OCI-LY1 (cell line): ENCODE results near the gene HFE.

Experiments used
- H2AFZ ChIP-seq: fragments of 200-600 bp; sonication (generic), shearing (Covaris generic); 2 replicates; pipeline ENCODE4 v1.6.0; 2014; ENCODE audit warnings: antibody characterized with exemption, mild to moderate bottlenecking, low read length
- H3F3A ChIP-seq: fragments of 200-600 bp; sonication (generic), shearing (Covaris generic); 2 replicates; pipeline ENCODE4 v1.6.0; 2014; ENCODE audit warnings: mild to moderate bottlenecking, antibody characterized with exemption, low read length, moderate library complexity; ENCODE audit not compliant: insufficient read depth
- H3K27ac ChIP-seq: fragments of 200-600 bp; sonication (generic); 2 replicates; pipeline ENCODE4 v1.5.1; 2014; ENCODE audit warnings: low read length, mixed run types, mild to moderate bottlenecking, low read depth; ENCODE audit not compliant: poor library complexity, severe bottlenecking
- H3K27me3 ChIP-seq: fragments of 200-600 bp; sonication (generic); 2 replicates; pipeline ENCODE4 v1.6.0; 2014; ENCODE audit warnings: antibody characterized with exemption, mild to moderate bottlenecking, low read length, moderate library complexity; ENCODE audit not compliant: insufficient read depth
- H3K36me3 ChIP-seq: fragments of 200-600 bp; sonication (generic); 2 replicates; pipeline ENCODE4 v1.6.1; 2014; ENCODE audit warnings: mild to moderate bottlenecking, antibody characterized with exemption, low read length, moderate library complexity, mixed read lengths; ENCODE audit not compliant: insufficient read depth
- H3K4me1 ChIP-seq: fragments of 200-600 bp; sonication (generic); 2 replicates; pipeline ENCODE4 v1.5.1; 2014; ENCODE audit warnings: mild to moderate bottlenecking, low read length, moderate library complexity; ENCODE audit not compliant: insufficient read depth, severe bottlenecking
- H3K4me2 ChIP-seq: fragments of 200-600 bp; sonication (generic), shearing (Covaris generic); 2 replicates; pipeline ENCODE4 v1.6.1; 2014; ENCODE audit warnings: low read length
- H3K4me3 ChIP-seq: fragments of 200-600 bp; sonication (generic); 2 replicates; pipeline ENCODE4 v1.5.1; 2014; ENCODE audit warnings: low read length, low read depth, mild to moderate bottlenecking, mixed read lengths; ENCODE audit not compliant: poor library complexity, severe bottlenecking
- H3K79me2 ChIP-seq: fragments of 200-600 bp; shearing (Covaris generic); 2 replicates; pipeline ENCODE4 v1.6.1; 2016; ENCODE audit warnings: mixed run types, low read length, mixed read lengths; ENCODE audit not compliant: insufficient read depth
- H3K9ac ChIP-seq: fragments of 200-600 bp; sonication (generic), shearing (Covaris generic); 2 replicates; pipeline ENCODE4 v1.6.1; 2014; ENCODE audit warnings: mild to moderate bottlenecking, low read length, mixed read lengths
- H3K9me2 ChIP-seq: fragments of 200-600 bp; sonication (generic), shearing (Covaris generic); 2 replicates; pipeline ENCODE4 v1.6.1; 2014; ENCODE audit warnings: low read depth, mild to moderate bottlenecking, low read length, mixed read lengths
- H3K9me3 ChIP-seq: fragments of 200-600 bp; shearing (Covaris generic); 2 replicates; pipeline ENCODE4 v1.6.1; 2014; ENCODE audit warnings: low read length, mixed read lengths
- H4K20me1 ChIP-seq: fragments of 200-600 bp; sonication (generic), shearing (Covaris generic); 2 replicates; pipeline ENCODE4 v1.6.0; 2016; ENCODE audit warnings: mild to moderate bottlenecking, low read length; ENCODE audit not compliant: insufficient read depth
- EZH2 ChIP-seq: fragments of 200-600 bp; sonication (generic), shearing (Covaris generic); IDR thresholded peaks from 2 replicates; pipeline ENCODE4 v1.8.0; 2017; ENCODE audit warnings: borderline replicate concordance, mixed run types, mild to moderate bottlenecking, antibody characterized with exemption, low read length, moderate library complexity, mixed read lengths
- TF ChIP-seq, protein P1 (sequence below): fragments of 200-600 bp; sonication (generic), shearing (Covaris generic); IDR thresholded peaks from 2 replicates; pipeline ENCODE4 v1.5.1; 2017; ENCODE audit warnings: mild to moderate bottlenecking, antibody characterized with exemption, low read length, moderate library complexity, mixed read lengths

Gene HFE

DNA sequence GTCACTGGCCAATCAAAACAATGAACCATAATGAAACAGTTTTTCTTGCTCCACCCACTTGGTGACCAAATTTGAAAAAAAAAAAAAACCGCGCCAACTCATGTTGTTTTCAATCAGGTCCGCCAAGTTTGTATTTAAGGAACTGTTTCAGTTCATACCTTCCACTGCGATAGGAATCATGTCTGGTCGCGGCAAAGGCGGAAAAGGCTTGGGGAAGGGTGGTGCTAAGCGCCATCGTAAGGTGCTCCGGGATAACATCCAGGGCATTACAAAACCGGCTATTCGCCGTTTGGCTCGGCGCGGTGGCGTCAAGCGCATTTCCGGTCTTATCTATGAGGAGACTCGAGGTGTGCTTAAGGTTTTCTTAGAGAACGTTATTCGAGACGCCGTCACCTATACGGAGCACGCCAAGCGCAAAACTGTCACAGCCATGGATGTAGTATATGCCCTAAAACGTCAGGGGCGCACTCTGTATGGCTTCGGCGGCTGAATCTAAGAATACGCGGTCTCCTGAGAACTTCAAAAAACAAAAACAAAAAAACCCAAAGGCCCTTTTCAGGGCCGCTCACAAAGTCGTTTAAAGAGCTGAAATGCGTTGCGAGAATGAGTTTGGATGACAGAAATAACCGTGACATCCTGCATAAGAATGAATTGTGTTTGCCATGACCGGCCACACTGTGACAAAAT lies 16.7 kb downstream of the HFE start:
- Histone ChIP-seq H3K79me2 (no peaks in the 10 kb centered on the region), H3K4me1 (peaks cover 23% of the 10 kb centered on the region), H3K9me2 (no peaks in the 10 kb centered on the region), H3F3A (0 out of 2 replicates have a peak, but pooled peaks cover 3% of the 10 kb centered on the region), H2AFZ (no peak overlapping the region), H3K4me2 (peak overlapping the region; percentile 64), H3K27ac (peak overlapping the region; percentile 96), H3K9me3 (0 out of 2 replicates have a peak, but pooled peaks cover 6% of the 10 kb centered on the region), H4K20me1 (no peaks in the 10 kb centered on the region), H3K27me3 (no peaks in the 10 kb centered on the region), H3K36me3 (no peaks in the 10 kb centered on the region), H3K4me3 (peak overlapping the region; percentile 61), H3K9ac (peak overlapping the region; percentile 79)
- TF ChIP-seq EZH2 = no peak
- TF ChIP-seq, protein P1, sequence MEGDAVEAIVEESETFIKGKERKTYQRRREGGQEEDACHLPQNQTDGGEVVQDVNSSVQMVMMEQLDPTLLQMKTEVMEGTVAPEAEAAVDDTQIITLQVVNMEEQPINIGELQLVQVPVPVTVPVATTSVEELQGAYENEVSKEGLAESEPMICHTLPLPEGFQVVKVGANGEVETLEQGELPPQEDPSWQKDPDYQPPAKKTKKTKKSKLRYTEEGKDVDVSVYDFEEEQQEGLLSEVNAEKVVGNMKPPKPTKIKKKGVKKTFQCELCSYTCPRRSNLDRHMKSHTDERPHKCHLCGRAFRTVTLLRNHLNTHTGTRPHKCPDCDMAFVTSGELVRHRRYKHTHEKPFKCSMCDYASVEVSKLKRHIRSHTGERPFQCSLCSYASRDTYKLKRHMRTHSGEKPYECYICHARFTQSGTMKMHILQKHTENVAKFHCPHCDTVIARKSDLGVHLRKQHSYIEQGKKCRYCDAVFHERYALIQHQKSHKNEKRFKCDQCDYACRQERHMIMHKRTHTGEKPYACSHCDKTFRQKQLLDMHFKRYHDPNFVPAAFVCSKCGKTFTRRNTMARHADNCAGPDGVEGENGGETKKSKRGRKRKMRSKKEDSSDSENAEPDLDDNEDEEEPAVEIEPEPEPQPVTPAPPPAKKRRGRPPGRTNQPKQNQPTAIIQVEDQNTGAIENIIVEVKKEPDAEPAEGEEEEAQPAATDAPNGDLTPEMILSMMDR = peak; percentile 44; the same call in 1 of the 2 replicates

DNA sequence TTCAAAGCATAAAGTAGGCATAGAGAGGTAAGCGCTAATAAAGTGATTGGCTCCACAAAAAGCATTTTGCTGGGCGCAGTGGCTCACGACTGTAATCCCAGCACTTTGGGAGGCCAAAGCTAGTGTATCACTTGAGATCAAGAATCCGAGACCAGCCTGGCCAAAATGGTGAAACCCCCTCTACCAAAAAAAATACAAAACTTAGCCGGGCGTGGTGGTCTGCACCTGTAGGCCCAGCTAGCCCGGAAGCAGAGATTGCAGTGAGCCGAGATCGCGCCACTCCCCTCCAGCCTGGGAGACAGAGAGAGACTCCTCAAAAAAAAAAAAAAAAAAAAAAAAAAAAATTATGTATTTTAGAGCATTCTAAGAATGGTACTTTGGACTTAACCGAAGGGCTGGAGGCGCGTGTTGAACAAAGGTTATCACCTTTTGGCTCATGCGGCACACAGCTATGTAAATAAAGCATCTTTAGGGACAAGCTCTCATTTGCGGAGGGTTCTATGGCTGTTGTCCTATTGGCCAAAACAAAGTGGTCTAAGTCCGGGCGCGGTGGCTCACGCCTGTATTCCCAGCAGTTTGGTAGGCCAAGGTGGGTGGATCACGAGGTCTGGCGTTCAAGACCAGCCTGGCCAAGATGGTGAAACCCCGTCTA lies 17.4 kb downstream of the HFE start:
- Histone ChIP-seq H3K9ac (peak overlapping the region; percentile 79), H3K9me2 (no peaks in the 10 kb centered on the region), H3K36me3 (no peaks in the 10 kb centered on the region), H3K9me3 (0 out of 2 replicates have a peak, but pooled peaks cover 6% of the 10 kb centered on the region), H3K4me2 (peak overlapping the region; percentile 64), H4K20me1 (no peaks in the 10 kb centered on the region), H3K4me3 (peak overlapping the region; percentile 61), H3K27me3 (no peaks in the 10 kb centered on the region), H3K79me2 (no peaks in the 10 kb centered on the region), H3F3A (0 out of 2 replicates have a peak, but pooled peaks cover 3% of the 10 kb centered on the region), H3K4me1 (peaks cover 23% of the 10 kb centered on the region), H2AFZ (no peak overlapping the region), H3K27ac (peak overlapping the region; percentile 96)
- TF ChIP-seq, protein P1 = 0 out of 2 replicates have a peak, but pooled peaks have one; percentile 1
- TF ChIP-seq EZH2 = no peak

DNA sequence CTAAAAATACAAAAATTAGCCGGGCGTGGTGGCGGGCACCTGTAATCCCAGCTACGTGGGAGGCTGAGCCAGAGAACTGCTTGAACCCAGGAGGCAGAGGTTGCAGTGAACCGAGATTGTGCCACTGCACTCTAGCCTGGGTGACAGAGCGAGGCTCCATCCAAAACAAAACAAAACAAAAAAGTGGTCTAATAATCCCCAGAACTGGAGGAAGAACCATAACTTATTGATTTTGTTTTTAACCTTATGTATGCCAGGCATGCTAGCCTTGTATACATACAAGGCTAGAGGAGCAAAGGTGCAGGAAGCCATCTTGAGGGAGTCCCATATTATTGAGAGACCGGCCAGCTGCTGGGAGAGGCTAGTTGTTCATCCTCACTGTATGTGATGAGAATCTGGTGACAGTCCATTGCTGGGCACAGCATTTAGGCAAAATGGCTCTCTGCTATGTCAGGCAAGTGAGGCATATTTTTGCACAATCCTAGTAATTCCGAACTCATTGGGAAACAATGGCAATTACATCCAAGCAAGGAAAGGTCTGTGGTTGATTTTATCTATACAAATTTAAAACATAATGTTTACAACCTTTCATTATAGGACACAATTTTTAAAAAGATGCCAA lies 18.0 kb downstream of the HFE start:
- Histone ChIP-seq H3K79me2 (no peaks in the 10 kb centered on the region), H3K27me3 (no peaks in the 10 kb centered on the region), H3F3A (0 out of 2 replicates have a peak, but pooled peaks cover 3% of the 10 kb centered on the region), H2AFZ (no peak overlapping the region), H3K9ac (no peak overlapping the region; the same call in 1 of the 2 replicates), H3K4me3 (peak overlapping the region; percentile 61), H3K4me2 (peak overlapping the region; percentile 64; the same call in 1 of the 2 replicates), H3K9me2 (no peaks in the 10 kb centered on the region), H4K20me1 (no peaks in the 10 kb centered on the region), H3K36me3 (no peaks in the 10 kb centered on the region), H3K4me1 (peaks cover 23% of the 10 kb centered on the region), H3K9me3 (0 out of 2 replicates have a peak, but pooled peaks cover 6% of the 10 kb centered on the region), H3K27ac (peak overlapping the region; percentile 96)
- no peak for TF ChIP-seq EZH2
- TF ChIP-seq, protein P1 = no peak
